T-cell (primary cell): ENCODE measurements around the gene PCNX2. TPM values are rescaled to one million over a fixed set of nuclear protein-coding genes. Genes with fewer than 3 reads are reported as not detected.

Source experiments
- ATAC-seq, 4 experiments: fragments of 200-7000 bp in 3 of 4; fragments of 150-1000 bp in 1 of 4; cut with Tn5 transposase; replicated peaks in 1 of 4; 1 replicate in 3 of 4; 2 replicates in 1 of 4; pipeline ENCODE4 v1.10.0; 2021; ENCODE audit warnings: moderate library complexity in 3 of 4, mild to moderate bottlenecking in 2 of 4, moderate number of reproducible peaks in 1 of 4
- CTCF ChIA-PET, 2 donors: fragments of 300-600 bp; sonication (Branson Sonifier 250); formaldehyde crosslinking; loops; one replicate each; lab custom pipeline; 2022; ENCODE audit warnings: antibody characterized with exemption in 2 of 2; lab: Charles Lee
- POLR2A ChIA-PET, 2 donors: fragments of 300-600 bp; sonication (Branson Sonifier 250); formaldehyde crosslinking; loops; one replicate each; lab custom pipeline; 2022; ENCODE audit warnings: antibody characterized with exemption in 2 of 2; lab: Charles Lee
- DNase-seq, 35 experiments: peaks; one replicate each; pipeline versions ENCODE4 v3.0.0 to v3.0.0-alpha.2; 2013 to 2023
- H3K27ac ChIP-seq: one replicate; pipeline ENCODE4 v1.5.1; 2013; ENCODE audit warnings: low read length
- H3K27me3 ChIP-seq, 2 experiments: replicated peaks in 1 of 2; 1 replicate in 1 of 2; 2 replicates in 1 of 2; pipeline versions ENCODE4 v1.6.1 to v1.7.0; 2013; ENCODE audit warnings: low read length in 1 of 2, mixed read lengths in 1 of 2; ENCODE audit not compliant: control insufficient read depth in 2 of 2, insufficient read depth in 2 of 2; ENCODE audit errors: extremely low read depth in 1 of 2
- H3K36me3 ChIP-seq, 2 donors: 1 replicate in 1 of 2; 2 replicates in 1 of 2; pipeline versions ENCODE4 v1.6.1 to v1.7.0; 2013; ENCODE audit warnings: low read length in 1 of 2; ENCODE audit not compliant: control insufficient read depth in 2 of 2, insufficient read depth in 1 of 2; ENCODE audit errors: extremely low read depth in 1 of 2
- H3K4me1 ChIP-seq, 2 experiments: 1 replicate in 1 of 2; 2 replicates in 1 of 2; pipeline versions ENCODE4 v1.6.1 to v1.7.0; 2013; ENCODE audit warnings: low read length in 2 of 2, mixed read lengths in 1 of 2; ENCODE audit not compliant: insufficient read depth in 2 of 2, control insufficient read depth in 1 of 2; ENCODE audit errors: extremely low read depth in 1 of 2
- H3K4me3 ChIP-seq, 2 donors: 1 replicate in 1 of 2; 2 replicates in 1 of 2; pipeline versions ENCODE4 v1.5.1 to v1.7.0; 2013; ENCODE audit warnings: mild to moderate bottlenecking in 2 of 2, low read length in 1 of 2, moderate library complexity in 1 of 2; ENCODE audit not compliant: control insufficient read depth in 1 of 2; ENCODE audit errors: extremely low read depth in 1 of 2
- H3K9me3 ChIP-seq: 2 replicates; pipeline ENCODE4 v1.7.0; 2013
- H3K27ac Mint-ChIP-seq, 2 donors: one replicate each; pipeline ENCODE4 v1.8.0; 2020 to 2021; ENCODE audit warnings: mild to moderate bottlenecking in 2 of 2, mixed read lengths in 2 of 2
- H3K27me3 Mint-ChIP-seq, 2 donors: one replicate each; pipeline ENCODE4 v1.8.0; 2021 to 2022; ENCODE audit warnings: mixed read lengths in 2 of 2
- H3K36me3 Mint-ChIP-seq: one replicate; pipeline ENCODE4 v1.8.0; 2021; ENCODE audit warnings: mixed read lengths
- H3K4me1 Mint-ChIP-seq, 3 donors: one replicate each; pipeline ENCODE4 v1.8.0; 2020 to 2022; ENCODE audit warnings: mixed read lengths in 3 of 3, mild to moderate bottlenecking in 1 of 3
- H3K4me3 Mint-ChIP-seq, 3 donors: one replicate each; pipeline ENCODE4 v1.8.0; 2020 to 2022; ENCODE audit warnings: mild to moderate bottlenecking in 3 of 3, mixed read lengths in 3 of 3, moderate library complexity in 3 of 3
- H3K9me3 Mint-ChIP-seq, 3 donors: one replicate each; pipeline ENCODE4 v1.8.0; 2020 to 2022; ENCODE audit warnings: mixed read lengths in 3 of 3
- WGBS: methylation state at CpG from one replicate; pipeline ENCODE4 v1.1.5; 2013; ENCODE audit warnings: missing lambda C conversion rate; ENCODE audit not compliant: insufficient coverage; 5-methylcytosine and 5-hydroxymethylcytosine counted together
- total RNA-seq, 35 experiments: library from RNA in 6 of 35; stranded (reverse) in 6 of 35; fragments of 120-200 nt in 1 of 35; gene quantifications; one replicate each; pipeline versions ENCODE4 v1.2.1 to v1.2.4 and lab custom pipeline; 2013 to 2026

Gene PCNX2
- total RNA-seq, 5 donors from 2014 or later (not counting 1 experiment from before 2014, with no cell fraction given) = 47.2 to 91.7 (median 68.6) TPM

- peaks cover 0 to 14% of the 10 kb centered on the region in 2 donors for H3K36me3 ChIP-seq
- no peak for ATAC-seq
- H3K27ac ChIP-seq = no peak overlapping the region
- H3K4me3 ChIP-seq = no peak overlapping the region
- no peak overlapping the region for H3K4me3 Mint-ChIP-seq
- 100% methylated on average over 1 of the region's 1 CpG for WGBS
- H3K4me1 Mint-ChIP-seq = no peaks in the 10 kb centered on the region
- no peak overlapping the region for H3K27ac Mint-ChIP-seq
- no peaks in the 10 kb centered on the region for H3K27me3 ChIP-seq
- H3K27me3 Mint-ChIP-seq = no peaks in the 10 kb centered on the region
- no peak for DNase-seq
- H3K36me3 Mint-ChIP-seq = peaks cover 59% of the 10 kb centered on the region
- ChIA-PET CTCF (no interaction called here), POLR2A (no interaction called here)
- no peaks in the 10 kb centered on the region for H3K9me3 Mint-ChIP-seq
- no peaks in the 10 kb centered on the region for H3K9me3 ChIP-seq
- no peaks in the 10 kb centered on the region for H3K4me1 ChIP-seq
Measured at GRCh38 chr1:233211106-233211505, 84.4 kb downstream of the PCNX2 start.

- no CpG with 5 or more reads among the region's 2 CpGs for WGBS
- no peaks in the 10 kb centered on the region for H3K9me3 ChIP-seq
- H3K36me3 Mint-ChIP-seq = peaks cover 62% of the 10 kb centered on the region
Measured at GRCh38 chr1:233209481-233209880, 86.0 kb downstream of the PCNX2 start.

GRCh38 chr1:233208687-233209086 lies 86.8 kb downstream of the PCNX2 start:
- CTCF ChIA-PET = no interaction called here
- Histone ChIP-seq H3K4me3 (no peak overlapping the region), H3K27me3 (no peaks in the 10 kb centered on the region), H3K27ac (no peak overlapping the region), H3K9me3 (no peaks in the 10 kb centered on the region), H3K4me1 (no peaks in the 10 kb centered on the region), H3K36me3 (peaks cover 0 to 25% of the 10 kb centered on the region in 2 donors)
- no peak for DNase-seq
- no peaks in the 10 kb centered on the region for H3K27me3 Mint-ChIP-seq
- H3K9me3 Mint-ChIP-seq = no peaks in the 10 kb centered on the region
- no peak for ATAC-seq
- peaks cover 63% of the 10 kb centered on the region for H3K36me3 Mint-ChIP-seq
- no peak overlapping the region for H3K4me3 Mint-ChIP-seq
- no peak overlapping the region for H3K27ac Mint-ChIP-seq
- POLR2A ChIA-PET = no interaction called here
- H3K4me1 Mint-ChIP-seq = no peaks in the 10 kb centered on the region

More at GRCh38 chr1:233209481-233209880, 86.0 kb downstream of the PCNX2 start:
- DNase-seq = no peak
- ChIA-PET CTCF (no interaction called here), POLR2A (no interaction called here)
- Histone ChIP-seq H3K27ac (no peak overlapping the region), H3K27me3 (no peaks in the 10 kb centered on the region), H3K36me3 (peaks cover 0 to 21% of the 10 kb centered on the region in 2 donors), H3K4me1 (no peaks in the 10 kb centered on the region), H3K4me3 (no peak overlapping the region)
- H3K27ac Mint-ChIP-seq = no peak overlapping the region
- no peak for ATAC-seq
- no peaks in the 10 kb centered on the region for H3K27me3 Mint-ChIP-seq
- no peaks in the 10 kb centered on the region for H3K9me3 Mint-ChIP-seq
- no peaks in the 10 kb centered on the region for H3K4me1 Mint-ChIP-seq
- H3K4me3 Mint-ChIP-seq = no peak overlapping the region

GRCh38 chr1:233197940-233198339 lies 97.6 kb downstream of the PCNX2 start:
- Mint-ChIP-seq H3K36me3 (peaks cover 78% of the 10 kb centered on the region), H3K4me3 (no peak overlapping the region), H3K27me3 (no peaks in the 10 kb centered on the region), H3K9me3 (peaks cover 5 to 22% (median 11%) of the 10 kb centered on the region in 3 donors), H3K4me1 (no peaks in the 10 kb centered on the region), H3K27ac (no peak overlapping the region)
- Histone ChIP-seq H3K36me3 (peaks cover 4 to 23% of the 10 kb centered on the region in 2 donors), H3K4me1 (no peaks in the 10 kb centered on the region), H3K4me3 (no peak overlapping the region), H3K27ac (no peak overlapping the region), H3K9me3 (peaks cover 3% of the 10 kb centered on the region), H3K27me3 (no peaks in the 10 kb centered on the region)
- no peak for ATAC-seq
- WGBS = no CpG with 5 or more reads among the region's 2 CpGs
- ChIA-PET POLR2A (no interaction called here), CTCF (no interaction called here)
- no peak for DNase-seq

GRCh38 chr1:233193741-233194140 lies 101.8 kb downstream of the PCNX2 start:
- Mint-ChIP-seq H3K36me3 (peaks cover 79% of the 10 kb centered on the region), H3K27me3 (no peaks in the 10 kb centered on the region), H3K9me3 (peaks cover 5 to 22% (median 11%) of the 10 kb centered on the region in 3 donors), H3K4me3 (no peak overlapping the region), H3K4me1 (no peaks in the 10 kb centered on the region), H3K27ac (no peak overlapping the region)
- CTCF ChIA-PET = no interaction called here
- DNase-seq (no peak), ATAC-seq (no peak)
- Histone ChIP-seq H3K4me1 (no peaks in the 10 kb centered on the region), H3K9me3 (peaks cover 3% of the 10 kb centered on the region), H3K36me3 (peaks cover 4 to 29% of the 10 kb centered on the region in 2 donors), H3K4me3 (no peak overlapping the region), H3K27me3 (no peaks in the 10 kb centered on the region), H3K27ac (no peak overlapping the region)
- no CpG with 5 or more reads among the region's 3 CpGs for WGBS
- POLR2A ChIA-PET = no interaction called here

- Histone ChIP-seq H3K27ac (no peak overlapping the region), H3K9me3 (peaks cover 3% of the 10 kb centered on the region), H3K4me1 (no peaks in the 10 kb centered on the region), H3K27me3 (no peaks in the 10 kb centered on the region), H3K4me3 (no peak overlapping the region), H3K36me3 (peaks cover 4 to 27% of the 10 kb centered on the region in 2 donors)
- H3K4me3 Mint-ChIP-seq = no peak overlapping the region
- 100% methylated on average over 4 of the region's 5 CpGs for WGBS
- ChIA-PET CTCF (no interaction called here), POLR2A (no interaction called here)
- H3K9me3 Mint-ChIP-seq = peaks cover 5 to 14% (median 5%) of the 10 kb centered on the region in 3 donors
- no peaks in the 10 kb centered on the region for H3K4me1 Mint-ChIP-seq
- H3K27ac Mint-ChIP-seq = no peak overlapping the region
- H3K27me3 Mint-ChIP-seq = no peaks in the 10 kb centered on the region
- peaks cover 69% of the 10 kb centered on the region for H3K36me3 Mint-ChIP-seq
- DNase-seq (no peak), ATAC-seq (no peak)
Measured at GRCh38 chr1:233190987-233191386, 104.5 kb downstream of the PCNX2 start.

GRCh38 chr1:233189526-233189925 lies 106.0 kb downstream of the PCNX2 start:
- H3K4me3 ChIP-seq = no peak overlapping the region
- ATAC-seq (no peak), DNase-seq (no peak)
- H3K4me3 Mint-ChIP-seq = no peak overlapping the region
- no peak overlapping the region for H3K27ac Mint-ChIP-seq
- no peaks in the 10 kb centered on the region for H3K4me1 ChIP-seq
- peaks cover 70% of the 10 kb centered on the region for H3K36me3 Mint-ChIP-seq
- H3K36me3 ChIP-seq = peaks cover 4 to 21% of the 10 kb centered on the region in 2 donors
- peaks cover 2 to 8% (median 5%) of the 10 kb centered on the region in 3 donors for H3K9me3 Mint-ChIP-seq
- H3K27me3 Mint-ChIP-seq = no peaks in the 10 kb centered on the region
- H3K27ac ChIP-seq = no peak overlapping the region
- no peaks in the 10 kb centered on the region for H3K4me1 Mint-ChIP-seq
- no peaks in the 10 kb centered on the region for H3K27me3 ChIP-seq
- ChIA-PET POLR2A (no interaction called here), CTCF (no interaction called here)
- H3K9me3 ChIP-seq = peaks cover 3% of the 10 kb centered on the region
- no CpG with 5 or more reads among the region's 3 CpGs for WGBS
